Thoracic aorta (tissue), 2 donors: Measurements from ENCODE around the gene DCN. TPM values are rescaled to one million over a fixed set of nuclear protein-coding genes. Genes with fewer than 3 reads are reported as not detected.

Source experiments
- ATAC-seq: fragments of 150-250 bp; one replicate; pipeline ENCODE4 v1.8.0; 2017; ENCODE audit warnings: low read depth; ENCODE audit not compliant: insufficient number of reproducible peaks, low FRiP score
- DNase-seq: peaks from one replicate; pipeline ENCODE4 v3.0.0-alpha.2; 2020; ENCODE audit warnings: low spot score
- H3K27ac ChIP-seq, 2 donors: fragments of 200-600 bp; sonication (generic); 1 replicate in 1 of 2; 2 replicates in 1 of 2; pipeline ENCODE4 v1.5.1; 2016; ENCODE audit warnings: mild to moderate bottlenecking in 2 of 2, moderate library complexity in 2 of 2
- H3K27me3 ChIP-seq: fragments of 200-600 bp; sonication (generic); replicated peaks from 2 replicates; pipeline ENCODE4 v1.6.0; 2016; ENCODE audit warnings: mild to moderate bottlenecking; ENCODE audit not compliant: insufficient read depth
- H3K36me3 ChIP-seq: fragments of 200-600 bp; sonication (generic); one replicate; pipeline ENCODE4 v1.5.1; 2016
- H3K4me1 ChIP-seq, 2 donors: fragments of 200-600 bp; sonication (generic); 1 replicate in 1 of 2; 2 replicates in 1 of 2; pipeline versions ENCODE4 v1.5.1 to v1.6.0; 2016; ENCODE audit warnings: low read depth in 2 of 2, mild to moderate bottlenecking in 1 of 2; ENCODE audit not compliant: control insufficient read depth in 1 of 2
- H3K4me3 ChIP-seq: fragments of 200-600 bp; sonication (generic); 2 replicates; pipeline ENCODE4 v1.5.1; 2016; ENCODE audit warnings: mild to moderate bottlenecking
- H3K9me3 ChIP-seq: fragments of 200-600 bp; sonication (generic); 2 replicates; pipeline ENCODE4 v1.5.1; 2016
- total RNA-seq, 2 donors: library from RNA; depleted of rRNA; stranded (reverse); fragments of >200 nt; gene quantifications; one replicate each; pipeline versions ENCODE4 v1.1.0 to v1.2.3, GENCODE V29; 2016
- TF ChIP-seq, protein P1 (sequence below): fragments of 200-600 bp; sonication (generic); IDR thresholded peaks from one replicate; pipeline ENCODE4 v1.5.1; 2019; ENCODE audit warnings: antibody characterized with exemption

Gene DCN
- total RNA-seq, 2 donors from 2014 or later = 869 to 1,972 TPM

GRCh38 chr12:91203610-91204009 is 21.0 kb upstream of the DCN start:
- DNase-seq (no peak), ATAC-seq (no peak)
- Histone ChIP-seq H3K4me1 (no peaks in the 10 kb centered on the region), H3K4me3 (no peak overlapping the region), H3K9me3 (no peaks in the 10 kb centered on the region), H3K27me3 (no peaks in the 10 kb centered on the region), H3K27ac (no peak overlapping the region), H3K36me3 (no peaks in the 10 kb centered on the region)
- TF ChIP-seq, protein P1, sequence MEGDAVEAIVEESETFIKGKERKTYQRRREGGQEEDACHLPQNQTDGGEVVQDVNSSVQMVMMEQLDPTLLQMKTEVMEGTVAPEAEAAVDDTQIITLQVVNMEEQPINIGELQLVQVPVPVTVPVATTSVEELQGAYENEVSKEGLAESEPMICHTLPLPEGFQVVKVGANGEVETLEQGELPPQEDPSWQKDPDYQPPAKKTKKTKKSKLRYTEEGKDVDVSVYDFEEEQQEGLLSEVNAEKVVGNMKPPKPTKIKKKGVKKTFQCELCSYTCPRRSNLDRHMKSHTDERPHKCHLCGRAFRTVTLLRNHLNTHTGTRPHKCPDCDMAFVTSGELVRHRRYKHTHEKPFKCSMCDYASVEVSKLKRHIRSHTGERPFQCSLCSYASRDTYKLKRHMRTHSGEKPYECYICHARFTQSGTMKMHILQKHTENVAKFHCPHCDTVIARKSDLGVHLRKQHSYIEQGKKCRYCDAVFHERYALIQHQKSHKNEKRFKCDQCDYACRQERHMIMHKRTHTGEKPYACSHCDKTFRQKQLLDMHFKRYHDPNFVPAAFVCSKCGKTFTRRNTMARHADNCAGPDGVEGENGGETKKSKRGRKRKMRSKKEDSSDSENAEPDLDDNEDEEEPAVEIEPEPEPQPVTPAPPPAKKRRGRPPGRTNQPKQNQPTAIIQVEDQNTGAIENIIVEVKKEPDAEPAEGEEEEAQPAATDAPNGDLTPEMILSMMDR = no peak

DNA sequence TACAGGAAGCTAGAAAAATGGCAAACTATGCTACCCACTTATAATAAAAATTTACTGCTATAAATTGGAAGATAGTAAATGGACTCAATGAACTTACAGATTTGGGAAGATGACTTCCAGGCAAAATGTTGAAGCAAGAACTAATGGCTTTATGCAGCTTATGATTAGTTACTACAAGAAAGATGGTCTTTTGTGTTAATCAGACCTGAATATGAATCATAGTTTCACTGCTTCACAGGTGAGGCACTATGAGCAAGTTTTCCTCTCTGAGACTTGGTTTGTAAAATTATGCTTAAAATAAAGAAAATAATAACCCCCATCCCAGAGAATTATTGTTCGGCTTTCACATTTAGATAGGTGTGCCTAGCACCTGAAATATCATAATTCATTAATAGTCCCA is 19.8 kb upstream of the DCN start:
- Histone ChIP-seq H3K4me1 (no peaks in the 10 kb centered on the region), H3K36me3 (no peaks in the 10 kb centered on the region), H3K9me3 (no peaks in the 10 kb centered on the region), H3K27ac (no peak overlapping the region), H3K4me3 (no peak overlapping the region), H3K27me3 (no peaks in the 10 kb centered on the region)
- TF ChIP-seq, protein P1 = no peak
- no peak for DNase-seq
- no peak for ATAC-seq

GRCh38 chr12:91196436-91196835 is 13.8 kb upstream of the DCN start:
- ATAC-seq (no peak), DNase-seq (no peak)
- H3K4me3 ChIP-seq = no peak overlapping the region
- no peaks in the 10 kb centered on the region for H3K27me3 ChIP-seq
- no peaks in the 10 kb centered on the region for H3K36me3 ChIP-seq
- TF ChIP-seq, protein P1 = no peak
- H3K4me1 ChIP-seq = no peaks in the 10 kb centered on the region
- no peak overlapping the region for H3K27ac ChIP-seq
- peaks cover 6% of the 10 kb centered on the region for H3K9me3 ChIP-seq

DNA sequence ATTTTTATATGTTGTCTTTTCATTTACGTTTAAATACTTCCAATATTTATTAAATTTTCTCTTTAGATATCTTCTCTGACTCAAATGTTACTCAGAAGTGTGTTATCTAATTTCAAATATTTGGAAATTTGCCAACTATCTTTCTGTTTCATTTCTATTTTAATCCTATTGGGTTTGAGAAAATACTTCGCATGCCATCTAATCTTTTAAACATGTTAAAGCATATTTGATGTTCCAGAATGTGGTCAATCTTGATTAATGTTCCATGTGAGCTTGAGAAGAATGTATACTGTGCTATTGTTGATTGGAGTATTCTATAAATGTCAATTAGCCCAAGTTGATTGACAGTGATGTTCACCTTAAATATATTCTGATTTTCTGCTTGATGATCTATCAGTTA is 11.9 kb upstream of the DCN start:
- DNase-seq (no peak), ATAC-seq (no peak)
- Histone ChIP-seq H3K4me1 (peaks cover 0 to 7% of the 10 kb centered on the region in 2 donors), H3K27me3 (no peaks in the 10 kb centered on the region), H3K9me3 (peaks cover 6% of the 10 kb centered on the region), H3K4me3 (no peak overlapping the region), H3K36me3 (no peaks in the 10 kb centered on the region), H3K27ac (no peak overlapping the region)
- TF ChIP-seq, protein P1 = no peak

DNA sequence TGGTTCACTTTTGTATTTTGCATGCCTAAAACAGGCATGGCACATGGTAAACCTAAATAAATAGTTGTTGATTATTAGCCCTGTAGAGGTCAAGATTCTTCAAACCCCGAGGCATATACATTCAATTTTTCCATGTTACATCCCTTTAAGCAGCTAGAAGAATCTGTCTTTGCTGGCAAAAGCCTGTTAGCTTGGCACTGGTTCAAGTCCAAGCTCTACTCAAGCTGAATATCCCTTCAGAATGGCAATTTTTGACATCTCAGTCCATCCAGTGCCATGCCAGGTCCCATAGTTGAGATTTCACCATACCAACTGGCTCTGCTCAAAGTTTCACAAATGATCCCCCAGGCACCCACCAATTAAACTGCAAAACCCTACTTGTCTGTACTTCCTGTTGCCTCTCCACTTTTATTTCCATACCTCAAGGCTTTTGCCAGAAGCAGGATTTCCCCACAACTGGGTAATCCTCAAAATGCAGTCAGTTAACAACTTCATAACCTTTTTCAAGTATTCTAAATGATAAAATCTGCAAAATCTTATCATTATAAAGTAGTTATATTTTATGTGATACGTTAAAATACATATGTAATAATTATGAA is 9.0 kb upstream of the DCN start:
- H3K9me3 ChIP-seq = peaks cover 4% of the 10 kb centered on the region
- DNase-seq = no peak
- TF ChIP-seq, protein P1 = no peak
- no peak overlapping the region for H3K27ac ChIP-seq
- H3K4me3 ChIP-seq = no peak overlapping the region
- H3K4me1 ChIP-seq = peaks cover 0 to 18% of the 10 kb centered on the region in 2 donors
- ATAC-seq = no peak
- H3K36me3 ChIP-seq = no peaks in the 10 kb centered on the region
- H3K27me3 ChIP-seq = no peaks in the 10 kb centered on the region
